SH-SY5Y (cell line): ENCODE measurements around the gene RAP1GAP2.

Source experiments
- GATA2 ChIP-seq: IDR thresholded peaks from 2 replicates; pipeline ENCODE4 v1.6.1; 2011; ENCODE audit warnings: mild to moderate bottlenecking, low read depth, low read length
- GATA3 ChIP-seq: IDR thresholded peaks from 2 replicates; pipeline ENCODE4 v1.6.1; 2011; ENCODE audit warnings: low read depth, mild to moderate bottlenecking, low read length, moderate library complexity

DNA sequence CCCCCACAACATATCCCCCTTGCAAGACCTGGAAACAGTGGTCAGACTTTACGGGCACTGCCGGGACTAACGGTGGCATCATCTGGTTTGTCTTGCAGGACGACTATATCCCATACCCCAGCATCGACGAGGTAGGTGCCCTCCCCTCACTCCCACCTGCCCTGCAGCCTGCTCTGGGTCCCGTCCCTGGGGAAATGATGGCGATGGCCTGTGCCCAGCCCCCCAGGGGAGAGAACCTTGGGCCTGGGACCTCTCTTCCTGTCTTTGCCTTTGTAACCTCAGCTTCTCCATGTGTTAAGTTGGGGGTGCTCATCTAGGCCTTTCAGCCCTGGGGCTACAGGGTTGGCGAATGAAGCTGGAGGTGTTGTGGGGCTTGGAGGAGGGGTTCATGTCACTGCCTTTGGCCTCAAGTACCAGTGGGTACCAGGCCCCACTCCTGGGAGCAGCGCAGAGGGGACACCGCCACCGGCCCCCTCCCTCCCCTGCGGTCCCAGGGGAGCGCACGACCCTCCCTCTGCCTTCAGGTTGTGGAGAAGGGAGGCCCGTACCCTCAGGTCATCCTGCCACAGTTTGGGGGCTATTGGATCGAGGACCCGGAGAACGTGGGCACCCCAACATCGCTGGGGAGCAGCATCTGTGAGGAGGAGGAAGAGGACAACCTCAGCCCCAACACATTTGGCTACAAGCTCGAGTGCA, 167.2 kb downstream of the RAP1GAP2 start:
- no peak for TF ChIP-seq GATA2
- no peak for TF ChIP-seq GATA3
